ENCODE results near the gene MYO9A. TPM values are rescaled to one million over a fixed set of nuclear protein-coding genes. Genes with fewer than 3 reads are reported as not detected.
"Not testable (repeated sequence)": the region's sequence is repeated elsewhere in the genome, so short reads cannot be mapped to it uniquely, and the experiment has no call there.

The MYO9A gene
- total RNA-seq, 1 donor from 2014 or later = 41.8 TPM

DNA sequence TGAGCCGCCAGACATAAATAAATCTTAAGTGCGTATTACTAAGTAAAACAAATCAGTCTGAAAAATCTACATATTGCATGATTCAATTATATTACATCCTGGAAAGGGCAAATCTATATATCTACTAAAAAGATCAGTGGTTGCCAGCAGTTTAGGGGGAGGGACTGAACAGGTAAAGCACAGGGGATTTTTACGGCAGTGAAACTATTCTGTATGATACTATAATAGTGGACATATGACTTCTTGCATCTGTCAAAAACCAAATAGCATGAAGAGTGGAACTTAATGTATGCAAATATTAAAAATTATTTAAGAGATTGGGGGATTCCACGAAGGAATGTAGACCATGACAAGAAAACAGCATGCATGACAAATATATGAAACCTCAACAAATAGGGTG lies 111.6 kb downstream of the MYO9A start:
- Mint-ChIP-seq H3K4me3 (ENCODE audit: unreplicated experiment) (no peak overlapping the region), H3K27me3 (ENCODE audit: low read depth) (no peaks in the 10 kb centered on the region), H3K4me1 (ENCODE audit: low read depth) (peaks cover 17% of the 10 kb centered on the region), H3K27ac (ENCODE audit: unreplicated experiment) (no peak overlapping the region), H3K36me3 (ENCODE audit: low read depth) (peaks cover 17% of the 10 kb centered on the region), H3K9me3 (ENCODE audit: low read depth) (no peaks in the 10 kb centered on the region)
- no peak for TF ChIP-seq CTCF (IDR thresholded peaks at IDR 0.05)
- DNase-seq (ENCODE audit: low spot score) = no peak

- TF ChIP-seq CTCF (IDR thresholded peaks at IDR 0.05) = no peak
- DNase-seq (ENCODE audit: low spot score) = no peak
- Mint-ChIP-seq H3K4me1 (ENCODE audit: low read depth) (peaks cover 15% of the 10 kb centered on the region), H3K27ac (ENCODE audit: unreplicated experiment) (no peak overlapping the region), H3K36me3 (ENCODE audit: low read depth) (peaks cover 17% of the 10 kb centered on the region), H3K9me3 (ENCODE audit: low read depth) (no peaks in the 10 kb centered on the region), H3K4me3 (ENCODE audit: unreplicated experiment) (no peak overlapping the region), H3K27me3 (ENCODE audit: low read depth) (no peaks in the 10 kb centered on the region)
Measured at GRCh38 chr15:72005483-72005882, 112.5 kb downstream of the MYO9A start.

DNA sequence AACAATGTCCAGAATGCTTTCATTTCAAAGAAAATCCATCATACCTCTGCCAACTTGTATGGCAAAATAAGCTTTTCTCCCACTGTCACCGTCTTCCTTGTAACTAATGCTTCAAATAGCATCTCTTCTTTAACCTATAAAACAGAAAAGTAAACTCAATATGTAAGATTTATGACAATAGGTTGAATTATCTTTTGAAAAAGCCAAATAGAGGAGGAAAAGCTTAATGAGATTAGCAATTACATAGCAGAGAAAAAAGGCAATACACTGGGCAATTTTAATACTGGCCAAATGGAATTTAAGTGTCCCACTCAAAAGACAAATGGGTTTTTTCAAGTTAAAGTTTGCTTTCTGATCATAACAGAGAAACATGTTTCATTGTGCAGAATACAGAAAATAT lies 118.1 kb downstream of the MYO9A start:
- no peak for DNase-seq (ENCODE audit: low spot score)
- TF ChIP-seq CTCF (IDR thresholded peaks at IDR 0.05) = no peak
- Mint-ChIP-seq H3K4me3 (ENCODE audit: unreplicated experiment) (no peak overlapping the region), H3K4me1 (ENCODE audit: low read depth) (peaks cover under 1% of the 10 kb centered on the region), H3K27me3 (ENCODE audit: low read depth) (no peaks in the 10 kb centered on the region), H3K27ac (ENCODE audit: unreplicated experiment) (no peak overlapping the region), H3K9me3 (ENCODE audit: low read depth) (no peaks in the 10 kb centered on the region), H3K36me3 (ENCODE audit: low read depth) (peaks cover 15% of the 10 kb centered on the region)

- not testable (repeated sequence) for H3K4me1 Mint-ChIP-seq (ENCODE audit: low read depth); H3K27ac Mint-ChIP-seq (ENCODE audit: unreplicated experiment); H3K4me3 Mint-ChIP-seq (ENCODE audit: unreplicated experiment); H3K27me3 Mint-ChIP-seq (ENCODE audit: low read depth); H3K9me3 Mint-ChIP-seq (ENCODE audit: low read depth); DNase-seq (ENCODE audit: low spot score)
- peaks cover 15% of the 10 kb centered on the region for H3K36me3 Mint-ChIP-seq (ENCODE audit: low read depth)
Measured at GRCh38 chr15:71998717-71999116, 119.2 kb downstream of the MYO9A start.

DNA sequence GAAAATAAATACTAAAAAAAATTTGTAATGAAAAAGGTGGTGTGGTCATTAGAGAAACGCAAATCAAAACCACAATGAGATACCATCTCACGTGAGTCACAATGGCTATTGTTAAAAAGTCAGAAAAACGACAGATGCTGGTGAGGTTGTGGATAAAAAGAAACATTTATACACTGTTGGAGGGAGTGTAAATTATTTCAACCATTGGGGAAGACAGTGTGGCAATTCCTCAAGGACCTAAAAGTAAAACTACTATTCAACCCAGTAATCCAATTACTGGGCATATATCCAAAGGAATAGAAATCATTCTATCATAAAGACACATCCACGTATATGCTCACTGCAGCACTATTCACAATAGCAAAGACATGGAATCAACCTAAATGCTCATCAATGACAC lies 120.3 kb downstream of the MYO9A start:
- no peak for DNase-seq (ENCODE audit: low spot score)
- Mint-ChIP-seq H3K27ac (ENCODE audit: unreplicated experiment) (no peak overlapping the region), H3K36me3 (ENCODE audit: low read depth) (peaks cover 15% of the 10 kb centered on the region), H3K4me3 (ENCODE audit: unreplicated experiment) (no peak overlapping the region), H3K9me3 (ENCODE audit: low read depth) (no peaks in the 10 kb centered on the region), H3K27me3 (ENCODE audit: low read depth) (no peaks in the 10 kb centered on the region), H3K4me1 (ENCODE audit: low read depth) (no peaks in the 10 kb centered on the region)
- no peak for TF ChIP-seq CTCF (IDR thresholded peaks at IDR 0.05)

- no peak overlapping the region for H3K4me3 Mint-ChIP-seq (ENCODE audit: unreplicated experiment)
- H3K36me3 Mint-ChIP-seq (ENCODE audit: low read depth) = peaks cover 7% of the 10 kb centered on the region
- DNase-seq (ENCODE audit: low spot score) = no peak
- H3K9me3 Mint-ChIP-seq (ENCODE audit: low read depth) = no peaks in the 10 kb centered on the region
- H3K4me1 Mint-ChIP-seq (ENCODE audit: low read depth) = no peaks in the 10 kb centered on the region
- no peak overlapping the region for H3K27ac Mint-ChIP-seq (ENCODE audit: unreplicated experiment)
- H3K27me3 Mint-ChIP-seq (ENCODE audit: low read depth) = no peaks in the 10 kb centered on the region
- TF ChIP-seq CTCF (IDR thresholded peaks at IDR 0.05) = no peak
Measured at GRCh38 chr15:71975816-71976150, 142.2 kb downstream of the MYO9A start.

Measured in chondrocyte (in vitro differentiated cells).